Measurements from ENCODE around the gene ACLY. TPM values are rescaled to one million over a fixed set of nuclear protein-coding genes. Genes with fewer than 3 reads are reported as not detected.

The ACLY gene
- total RNA-seq, 1 experiment from 2014 or later = 279 TPM

- Histone ChIP-seq H2AFZ (ENCODE audit: low read length) (no peak overlapping the region), H3K9ac (ENCODE audit: extremely low read depth, insufficient read length, low read length) (peak overlapping the region; percentile 85)
- no peaks in the 10 kb centered on the region for H3K27me3 Mint-ChIP-seq (ENCODE audit: low read depth)
These were observed 955 bp downstream of the ACLY start for GRCh38 chr17:41917679-41918313.

More at GRCh38 chr17:41917679-41918313, 955 bp downstream of the ACLY start:
- no peak overlapping the region for H2BK12ac ChIP-seq (ENCODE audit: insufficient read length, low read depth, low read length)
- no peak overlapping the region for H3K18ac ChIP-seq (ENCODE audit: insufficient read length, low read depth, low read length)
- H2BK20ac ChIP-seq (ENCODE audit: low read depth, low read length, poor library complexity, severe bottlenecking) = no peak overlapping the region
- peaks cover 46% of the 10 kb centered on the region for H3K79me2 ChIP-seq (ENCODE audit: insufficient read depth, low read length)
- DNase-seq = no peak
- no peak overlapping the region for H2AK5ac ChIP-seq (ENCODE audit: insufficient read length, low read length)
- peaks cover 11% of the 10 kb centered on the region for H3K23me2 ChIP-seq (ENCODE audit: insufficient read length, low read depth, low read length, poor library complexity, severe bottlenecking)
- H3K14ac ChIP-seq (ENCODE audit: insufficient read depth, low read length) = peak overlapping the region; percentile 99
- no peak overlapping the region for H2BK15ac ChIP-seq (ENCODE audit: low read depth, low read length)
- no peak overlapping the region for H2BK120ac ChIP-seq (ENCODE audit: low read depth, low read length, poor library complexity, severe bottlenecking)
- no peak overlapping the region for H2BK5ac ChIP-seq (ENCODE audit: insufficient read length, low read length)
- no peak overlapping the region for H4K8ac ChIP-seq (replicated peaks; ENCODE audit: insufficient read length, low read depth, low read length)
- Mint-ChIP-seq H3K27ac (peak overlapping the region; percentile 65 to 76 (median 68); a peak in 3 of 7 replicates), H3K36me3 (ENCODE audit: insufficient read depth in 1 of 3, low read depth in 3 of 3) (peaks cover 14 to 25% (median 21%) of the 10 kb centered on the region in 3 experiments; a peak in 6 of 7 replicates), H3K9me3 (no peaks in the 10 kb centered on the region), H3K4me3 (peak overlapping the region; percentile 88 to 90), H3K4me1 (peaks cover 43 to 50% of the 10 kb centered on the region in 2 experiments)
- no peaks in the 10 kb centered on the region for H3K9me3 ChIP-seq (ENCODE audit: control insufficient read depth, low read depth, low read length)
- H3K4me1 ChIP-seq (ENCODE audit: insufficient read depth, low read length) = peaks cover 8% of the 10 kb centered on the region; the same call in 1 of the 2 replicates
- H3K27ac ChIP-seq (ENCODE audit: insufficient read length, low read depth, low read length) = no peak overlapping the region
- H3K4me2 ChIP-seq (ENCODE audit: insufficient read depth, insufficient read length, low read length) = peak overlapping the region; percentile 81
- H3K4ac ChIP-seq (ENCODE audit: low read depth, low read length) = no peak overlapping the region
- no peak overlapping the region for H3K23ac ChIP-seq (ENCODE audit: insufficient read length, low read depth, low read length)
- TF ChIP-seq, protein P1, sequence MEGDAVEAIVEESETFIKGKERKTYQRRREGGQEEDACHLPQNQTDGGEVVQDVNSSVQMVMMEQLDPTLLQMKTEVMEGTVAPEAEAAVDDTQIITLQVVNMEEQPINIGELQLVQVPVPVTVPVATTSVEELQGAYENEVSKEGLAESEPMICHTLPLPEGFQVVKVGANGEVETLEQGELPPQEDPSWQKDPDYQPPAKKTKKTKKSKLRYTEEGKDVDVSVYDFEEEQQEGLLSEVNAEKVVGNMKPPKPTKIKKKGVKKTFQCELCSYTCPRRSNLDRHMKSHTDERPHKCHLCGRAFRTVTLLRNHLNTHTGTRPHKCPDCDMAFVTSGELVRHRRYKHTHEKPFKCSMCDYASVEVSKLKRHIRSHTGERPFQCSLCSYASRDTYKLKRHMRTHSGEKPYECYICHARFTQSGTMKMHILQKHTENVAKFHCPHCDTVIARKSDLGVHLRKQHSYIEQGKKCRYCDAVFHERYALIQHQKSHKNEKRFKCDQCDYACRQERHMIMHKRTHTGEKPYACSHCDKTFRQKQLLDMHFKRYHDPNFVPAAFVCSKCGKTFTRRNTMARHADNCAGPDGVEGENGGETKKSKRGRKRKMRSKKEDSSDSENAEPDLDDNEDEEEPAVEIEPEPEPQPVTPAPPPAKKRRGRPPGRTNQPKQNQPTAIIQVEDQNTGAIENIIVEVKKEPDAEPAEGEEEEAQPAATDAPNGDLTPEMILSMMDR (conservative IDR thresholded peaks at IDR 0.05) = no peak
- peaks cover 10% of the 10 kb centered on the region for H3K79me1 ChIP-seq (ENCODE audit: insufficient read depth, low read depth, low read length, poor library complexity, severe bottlenecking)
- H4K5ac ChIP-seq (ENCODE audit: insufficient read length, low read depth, low read length) = no peak overlapping the region
- H3T11ph ChIP-seq (ENCODE audit: low read length) = no peak overlapping the region
- no peaks in the 10 kb centered on the region for H3K27me3 ChIP-seq (ENCODE audit: insufficient read depth, low read length)
- no CpG with 5 or more reads among the region's 26 CpGs for WGBS (ENCODE audit: extremely low coverage, insufficient read length, low lambda C conversion rate)
- peaks cover 11% of the 10 kb centered on the region for H4K20me1 ChIP-seq (ENCODE audit: control insufficient read depth, insufficient read depth, insufficient read length)
- H3K56ac ChIP-seq (ENCODE audit: insufficient read length, low read depth, low read length) = no peak overlapping the region
- H4K91ac ChIP-seq (ENCODE audit: insufficient read length, low read depth, low read length) = no peak overlapping the region

All from H9 (cell line).